Endodermal cell (in vitro differentiated cells): Measurements from ENCODE around the gene ME3. TPM values are rescaled to one million over a fixed set of nuclear protein-coding genes. Genes with fewer than 3 reads are reported as not detected.

Source experiments
- DNase-seq: peaks from one replicate; pipeline ENCODE4 v3.0.0-alpha.2; 2017
- H3K27ac ChIP-seq: 2 replicates; pipeline ENCODE4 v1.5.1; 2013; ENCODE audit warnings: mild to moderate bottlenecking, low read depth, low read length, moderate library complexity
- H3K27me3 ChIP-seq: 2 replicates; pipeline ENCODE4 v1.6.1; 2013; ENCODE audit warnings: mild to moderate bottlenecking, low read length, moderate library complexity; ENCODE audit not compliant: insufficient read depth, control insufficient read depth, poor library complexity, severe bottlenecking
- H3K36me3 ChIP-seq: 2 replicates; pipeline ENCODE4 v1.7.0; 2013; ENCODE audit warnings: mild to moderate bottlenecking, low read length, moderate library complexity; ENCODE audit not compliant: control insufficient read depth, insufficient read depth
- H3K4me1 ChIP-seq: one replicate; pipeline ENCODE4 v1.7.0; 2013; ENCODE audit warnings: low read length; ENCODE audit not compliant: control insufficient read depth, insufficient read depth
- H3K4me3 ChIP-seq: 2 replicates; pipeline ENCODE4 v1.5.1; 2013; ENCODE audit warnings: mild to moderate bottlenecking, low read length, moderate library complexity
- H3K9ac ChIP-seq: 2 replicates; pipeline ENCODE4 v1.6.1; 2013; ENCODE audit warnings: mild to moderate bottlenecking, low read length, moderate library complexity; ENCODE audit not compliant: poor library complexity, severe bottlenecking; ENCODE audit errors: extremely low read depth
- H3K9me3 ChIP-seq: 2 replicates; pipeline ENCODE4 v1.6.1; 2013; ENCODE audit warnings: mild to moderate bottlenecking, low read length, moderate library complexity; ENCODE audit not compliant: control insufficient read depth
- H3K27ac Mint-ChIP-seq: 2 replicates; pipeline ENCODE4 v1.8.0; 2020; ENCODE audit warnings: mixed read lengths
- H3K27me3 Mint-ChIP-seq: 2 replicates; pipeline ENCODE4 v1.8.0; 2021; ENCODE audit warnings: mild to moderate bottlenecking, mixed read lengths; ENCODE audit not compliant: insufficient read depth
- H3K36me3 Mint-ChIP-seq: 2 replicates; pipeline ENCODE4 v1.8.0; 2020; ENCODE audit warnings: low read depth, mixed read lengths
- H3K4me1 Mint-ChIP-seq: 2 replicates; pipeline ENCODE4 v1.8.0; 2020; ENCODE audit warnings: mixed read lengths
- H3K4me3 Mint-ChIP-seq: 2 replicates; pipeline ENCODE4 v1.8.0; 2020; ENCODE audit warnings: mild to moderate bottlenecking, moderate library complexity, mixed read lengths
- H3K9me3 Mint-ChIP-seq: 2 replicates; pipeline ENCODE4 v1.8.0; 2020; ENCODE audit warnings: mild to moderate bottlenecking, mixed read lengths
- CTCF ChIP-seq: fragments of 200-600 bp; sonication (generic); conservative IDR thresholded peaks from 2 replicates; pipeline ENCODE4 v1.5.0; 2021; ENCODE audit warnings: antibody characterized with exemption, mild to moderate bottlenecking
- whole genome bisulfite sequencing, 2 experiments: methylation state at CpG; one replicate each; pipeline versions ENCODE4 v1.1.5 to v1.1.7; 2013; ENCODE audit warnings: missing lambda C conversion rate in 2 of 2, mixed read lengths in 1 of 2; ENCODE audit not compliant: insufficient coverage in 1 of 2, insufficient read length in 1 of 2; 5-methylcytosine and 5-hydroxymethylcytosine counted together
- total RNA-seq, 2 donors: library from RNA; stranded (reverse); fragmentation: NEBNext Ultra II Directional in 1 of 2; extraction: Animal tissue kit (Norgen Biotek cat#: 25700) in 1 of 2; gene quantifications; 2 replicates in 1 of 2; 3 replicates in 1 of 2; pipeline ENCODE4 v1.2.1, GENCODE V29; 2021

The ME3 gene
- total RNA-seq, 2 donors from 2014 or later: 1.2 to 1.3 TPM

- no peak for TF ChIP-seq CTCF
- H3K36me3 Mint-ChIP-seq: no peaks in the 10 kb centered on the region
- peaks cover 8% of the 10 kb centered on the region for H3K9me3 Mint-ChIP-seq
- Histone ChIP-seq H3K36me3 (no peaks in the 10 kb centered on the region), H3K27ac (no peak overlapping the region), H3K9me3 (peaks cover 16% of the 10 kb centered on the region), H3K9ac (no peak overlapping the region), H3K4me1 (peaks cover 3% of the 10 kb centered on the region), H3K27me3 (no peaks in the 10 kb centered on the region), H3K4me3 (no peak overlapping the region)
- H3K4me1 Mint-ChIP-seq: peaks cover 15% of the 10 kb centered on the region
- DNase-seq: no peak
- peak overlapping the region; percentile 64 for H3K27ac Mint-ChIP-seq
- no peak overlapping the region for H3K4me3 Mint-ChIP-seq
- no peaks in the 10 kb centered on the region for H3K27me3 Mint-ChIP-seq
- 92 to 94% methylated on average over 3 to 7 of the region's 7 CpGs for WGBS, 2 experiments
Observed at GRCh38 chr11:86559311-86559945, 113.0 kb downstream of the ME3 start.

GRCh38 chr11:86558841-86559240 is 113.6 kb downstream of the ME3 start:
- Histone ChIP-seq H3K9me3 (peaks cover 16% of the 10 kb centered on the region), H3K27ac (no peak overlapping the region), H3K4me3 (no peak overlapping the region), H3K36me3 (no peaks in the 10 kb centered on the region), H3K27me3 (no peaks in the 10 kb centered on the region), H3K4me1 (peaks cover 3% of the 10 kb centered on the region), H3K9ac (no peak overlapping the region)
- H3K27ac Mint-ChIP-seq: no peak overlapping the region
- H3K36me3 Mint-ChIP-seq: no peaks in the 10 kb centered on the region
- H3K4me3 Mint-ChIP-seq: no peak overlapping the region
- H3K27me3 Mint-ChIP-seq: no peaks in the 10 kb centered on the region
- WGBS, 2 experiments: 90 to 96% methylated on average over 1 to 2 of the region's 2 CpGs
- peaks cover 8% of the 10 kb centered on the region for H3K9me3 Mint-ChIP-seq
- no peak for DNase-seq
- TF ChIP-seq CTCF: no peak
- peaks cover 15% of the 10 kb centered on the region for H3K4me1 Mint-ChIP-seq

GRCh38 chr11:86558207-86558606 is 114.2 kb downstream of the ME3 start:
- TF ChIP-seq CTCF: no peak
- Histone ChIP-seq H3K27me3 (no peaks in the 10 kb centered on the region), H3K4me1 (peaks cover 3% of the 10 kb centered on the region), H3K27ac (no peak overlapping the region), H3K4me3 (no peak overlapping the region), H3K9me3 (peaks cover 10% of the 10 kb centered on the region), H3K9ac (no peak overlapping the region), H3K36me3 (no peaks in the 10 kb centered on the region)
- no peak overlapping the region for H3K4me3 Mint-ChIP-seq
- DNase-seq: no peak
- 85 to 86% methylated on average over 1 of the region's 1 CpG for WGBS, 2 experiments
- H3K9me3 Mint-ChIP-seq: peaks cover 2% of the 10 kb centered on the region
- H3K36me3 Mint-ChIP-seq: no peaks in the 10 kb centered on the region
- no peaks in the 10 kb centered on the region for H3K27me3 Mint-ChIP-seq
- H3K4me1 Mint-ChIP-seq: peaks cover 17% of the 10 kb centered on the region
- H3K27ac Mint-ChIP-seq: no peak overlapping the region
